Measurements from ENCODE around the gene LINGO1.
A peak's percentile ranks its signal among the peaks of the same experiment; 100 is the strongest.

Gene LINGO1

DNA sequence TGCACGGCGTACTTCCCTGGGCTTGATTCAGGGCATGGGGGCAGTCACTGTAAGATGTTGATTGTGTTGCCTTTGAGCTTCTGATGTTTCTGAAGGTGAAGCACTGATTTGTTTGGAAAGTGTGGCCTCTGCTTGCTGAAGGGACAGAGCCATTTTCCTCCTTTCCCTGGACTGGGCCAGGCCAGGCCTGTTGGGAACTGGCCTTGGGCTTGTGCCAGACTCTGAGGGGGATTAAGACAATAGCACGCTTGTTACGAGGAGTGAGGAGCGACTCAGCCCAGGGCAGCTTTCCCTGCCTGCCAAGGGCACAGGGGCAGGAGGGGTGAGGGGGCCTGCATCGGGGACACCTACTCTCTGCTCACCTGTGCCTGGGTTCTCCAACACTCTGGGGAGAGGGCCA is 42.9 kb downstream of the LINGO1 start:
- DNase-seq = no peak

DNA sequence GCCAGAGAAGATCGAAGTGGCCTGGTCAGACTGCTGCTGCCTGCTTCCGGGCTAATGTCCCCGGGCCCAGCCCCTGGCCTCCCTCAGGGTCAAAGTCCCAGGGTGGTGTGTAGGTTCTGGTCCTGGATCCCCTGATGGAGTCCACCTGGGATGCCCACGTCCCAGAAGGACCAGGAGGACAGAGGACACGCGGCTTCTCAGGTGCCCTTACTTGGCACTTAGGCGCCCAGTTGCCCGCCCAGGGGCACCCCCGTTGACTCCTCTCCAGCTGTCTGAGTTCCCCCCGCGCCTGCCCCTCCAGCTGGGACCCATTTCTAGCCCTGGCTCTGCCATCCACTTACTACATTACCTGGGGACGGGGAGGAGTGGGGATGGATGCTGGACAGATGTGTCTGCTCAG is 44.6 kb downstream of the LINGO1 start:
- no peak for DNase-seq

- DNase-seq = no peak
These were observed 48.0 kb downstream of the LINGO1 start for GRCh38 chr15:77584691-77585090.

DNA sequence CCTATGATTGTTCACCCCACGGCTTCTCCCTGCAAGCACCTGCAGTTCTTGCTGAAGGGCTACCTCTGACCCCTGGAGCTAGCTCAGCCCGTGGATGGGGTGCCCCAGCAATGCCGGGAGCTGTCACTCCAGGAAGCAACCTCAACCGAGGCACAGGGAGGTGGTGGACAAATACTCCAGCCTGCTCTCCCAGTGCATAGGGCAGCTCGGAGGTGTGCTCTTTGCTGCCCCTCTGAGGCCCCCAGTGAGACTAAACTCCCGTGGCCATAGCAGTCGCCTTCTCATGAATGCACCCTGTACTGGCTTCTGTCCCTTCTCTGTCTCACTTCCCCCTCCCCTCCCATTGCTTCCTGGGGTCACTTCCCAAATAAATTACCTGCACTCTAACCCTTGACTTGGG is 48.5 kb downstream of the LINGO1 start:
- no peak for DNase-seq

DNA sequence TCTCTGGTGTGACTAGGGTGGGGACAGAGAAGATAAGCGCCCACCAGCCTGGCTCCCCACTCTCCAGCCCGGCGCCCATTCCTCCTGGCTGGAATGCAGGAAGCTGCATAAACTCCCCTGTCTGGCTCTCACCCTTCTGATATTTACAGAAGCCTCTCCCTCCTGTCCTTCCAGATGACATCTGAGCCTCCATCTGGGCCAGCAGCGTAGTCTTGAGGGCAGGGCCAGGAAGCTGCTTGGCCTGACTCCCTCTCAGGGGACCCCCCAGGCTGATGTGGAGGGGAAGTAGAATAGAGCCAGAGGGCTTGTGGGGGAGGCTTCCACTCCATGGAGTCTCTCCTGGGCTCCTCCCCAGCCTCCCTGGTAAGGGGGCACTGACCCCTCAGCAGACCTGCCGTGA is 49.9 kb downstream of the LINGO1 start:
- DNase-seq = no peak

GRCh38 chr15:77581896-77582569 is 50.7 kb downstream of the LINGO1 start:
- DNase-seq = no peak

GRCh38 chr15:77580996-77581682 is 51.6 kb downstream of the LINGO1 start:
- DNase-seq = no peak

DNA sequence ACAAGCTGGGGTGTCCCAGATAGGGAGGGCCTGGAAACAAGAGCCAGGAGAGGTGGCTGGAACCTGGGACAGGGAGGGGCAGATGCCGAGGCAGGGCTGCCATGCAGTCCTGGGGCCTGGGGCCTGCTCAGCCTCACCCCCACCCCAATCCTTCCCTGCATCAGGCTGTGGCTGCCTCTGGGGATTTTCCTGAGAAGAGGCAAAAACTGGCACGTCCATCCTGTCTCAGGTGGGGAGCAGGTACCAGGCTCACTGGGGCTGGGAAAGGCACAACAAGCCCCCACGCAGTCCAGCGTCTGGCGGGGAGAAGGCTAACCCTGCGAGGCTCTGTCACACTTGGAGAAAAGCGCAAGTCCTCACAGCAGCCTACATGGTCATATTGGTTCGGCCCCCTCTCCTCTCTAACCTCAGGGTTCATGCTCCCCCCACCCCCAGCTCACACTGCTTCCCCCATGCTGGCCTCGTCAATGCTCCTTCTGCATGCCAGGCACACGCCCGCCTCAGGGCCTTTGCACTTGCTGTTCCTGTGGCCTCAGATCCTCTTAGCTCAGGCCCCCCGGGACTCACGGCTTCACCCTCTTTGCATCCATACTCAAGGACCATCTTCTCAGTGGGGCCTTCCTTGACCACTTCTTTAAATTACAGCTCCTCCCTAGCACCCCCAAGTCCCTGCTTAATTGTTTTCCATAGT is 53.1 kb downstream of the LINGO1 start:
- DNase-seq = no peak

DNA sequence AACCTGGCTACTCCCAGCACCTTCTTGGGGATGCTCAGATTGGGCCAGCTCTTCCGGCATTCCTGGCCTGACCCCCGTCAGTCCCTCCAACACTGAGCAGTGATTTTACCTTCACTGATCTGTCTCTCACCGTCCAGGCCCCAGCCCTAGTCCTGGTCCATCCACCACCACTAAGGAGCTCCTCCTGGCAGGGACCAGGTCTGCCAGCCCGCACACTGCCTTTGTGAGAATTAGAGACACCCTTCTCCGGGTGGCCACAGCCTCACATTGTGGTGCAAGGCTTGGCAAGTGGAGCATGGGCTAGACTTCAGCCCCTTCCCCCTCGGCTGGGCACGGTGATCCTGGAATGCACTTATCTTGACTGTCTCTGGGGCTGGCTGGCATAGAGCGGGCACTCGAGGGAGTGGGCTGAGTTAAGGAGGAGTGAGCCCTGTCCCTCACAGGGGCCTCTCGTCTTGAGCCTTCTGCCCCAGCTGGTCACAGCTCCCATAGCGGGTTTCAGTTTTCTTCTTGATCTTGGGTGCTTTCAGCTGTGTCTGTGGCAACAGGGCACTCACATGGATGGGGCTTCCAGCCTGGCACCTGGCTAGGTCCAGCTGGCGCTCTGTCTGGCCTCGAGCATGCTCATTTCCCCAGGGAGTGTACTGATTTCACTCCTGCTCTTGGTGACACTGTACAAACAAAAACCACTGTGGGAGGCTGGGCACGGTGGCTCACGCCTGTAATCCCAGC is 53.9 kb downstream of the LINGO1 start:
- no peak for DNase-seq

- no peak for DNase-seq
These were observed 55.3 kb downstream of the LINGO1 start for GRCh38 chr15:77577366-77577950.

- no peak for DNase-seq
These were observed 56.2 kb downstream of the LINGO1 start for GRCh38 chr15:77576538-77576937.

GRCh38 chr15:77575203-77575934 is 57.3 kb downstream of the LINGO1 start:
- no peak for DNase-seq

DNA sequence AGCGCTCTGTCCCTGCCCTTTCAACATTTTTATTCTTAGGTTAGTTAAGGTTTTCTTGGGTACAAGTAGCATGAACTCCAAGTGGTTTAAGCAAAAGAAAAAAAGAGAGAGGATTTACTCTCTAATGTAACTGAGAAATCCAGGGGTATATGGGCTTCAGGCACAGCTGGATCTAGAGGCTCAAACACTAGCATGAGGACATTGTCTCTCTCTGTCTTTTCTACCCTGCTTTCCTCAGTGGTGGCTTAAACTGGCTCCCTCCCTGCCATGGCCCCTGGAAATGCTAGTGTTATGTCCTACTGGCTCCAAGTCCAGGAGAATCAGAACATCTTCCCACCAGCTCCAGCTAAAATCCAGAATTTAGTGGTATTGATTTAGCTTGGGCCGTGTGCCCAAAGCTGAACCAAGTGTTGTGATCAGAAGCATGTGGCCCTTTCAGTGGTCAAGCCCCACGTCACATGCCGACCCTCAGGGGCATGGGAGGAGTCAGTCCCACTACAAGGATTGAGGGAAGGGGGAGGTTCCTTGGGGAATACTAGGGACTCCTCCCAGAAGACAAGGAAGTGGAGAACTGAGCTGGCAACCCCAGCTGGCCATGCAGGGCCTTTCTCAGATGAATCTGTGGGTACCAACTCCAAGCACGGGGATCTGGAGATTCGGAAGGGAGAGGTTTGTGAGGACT is 58.0 kb downstream of the LINGO1 start:
- DNase-seq = no peak

GRCh38 chr15:77573802-77574201 is 58.9 kb downstream of the LINGO1 start:
- DNase-seq = no peak

DNA sequence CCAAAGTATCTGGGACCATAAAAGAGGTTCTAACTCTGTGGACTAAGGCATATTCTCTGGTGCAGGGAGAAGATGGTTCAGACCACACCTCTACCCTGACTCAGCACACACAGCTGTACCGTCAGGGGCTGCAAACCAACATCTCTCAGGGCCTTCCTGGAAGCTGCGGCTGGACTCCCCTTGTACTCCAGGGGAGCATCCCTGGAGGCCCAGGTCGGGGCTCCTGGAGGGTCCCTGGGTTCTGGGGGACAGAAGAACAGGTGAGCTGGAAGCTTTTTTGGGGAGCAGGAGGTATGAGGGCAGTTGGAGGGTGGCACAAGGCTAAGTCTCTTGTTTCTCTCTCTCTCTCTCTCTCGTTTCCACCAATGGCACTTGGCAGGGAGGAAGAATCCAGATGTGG is 60.5 kb downstream of the LINGO1 start:
- DNase-seq = no peak

GRCh38 chr15:77571741-77572140 is 61.0 kb downstream of the LINGO1 start:
- DNase-seq = no peak

DNA sequence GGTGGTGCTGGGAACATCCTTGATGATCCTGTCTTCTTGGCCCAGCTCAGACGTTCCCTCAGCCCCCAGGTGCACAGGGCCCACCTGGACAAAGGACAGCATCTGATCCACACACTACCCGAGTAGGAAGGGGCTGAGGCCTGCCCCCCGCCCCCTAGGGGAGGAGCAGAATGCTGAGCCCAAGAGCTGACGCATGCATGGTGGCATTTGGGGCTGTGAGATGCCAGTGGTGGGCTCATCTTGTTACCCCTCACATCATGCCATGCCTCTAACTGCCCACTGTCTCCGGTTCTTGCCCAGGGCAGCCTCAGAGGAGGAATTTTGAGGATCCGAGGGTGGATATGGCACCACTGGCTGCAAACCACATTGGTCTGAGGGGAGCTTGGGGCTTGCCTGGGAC is 61.5 kb downstream of the LINGO1 start:
- no peak for DNase-seq

DNA sequence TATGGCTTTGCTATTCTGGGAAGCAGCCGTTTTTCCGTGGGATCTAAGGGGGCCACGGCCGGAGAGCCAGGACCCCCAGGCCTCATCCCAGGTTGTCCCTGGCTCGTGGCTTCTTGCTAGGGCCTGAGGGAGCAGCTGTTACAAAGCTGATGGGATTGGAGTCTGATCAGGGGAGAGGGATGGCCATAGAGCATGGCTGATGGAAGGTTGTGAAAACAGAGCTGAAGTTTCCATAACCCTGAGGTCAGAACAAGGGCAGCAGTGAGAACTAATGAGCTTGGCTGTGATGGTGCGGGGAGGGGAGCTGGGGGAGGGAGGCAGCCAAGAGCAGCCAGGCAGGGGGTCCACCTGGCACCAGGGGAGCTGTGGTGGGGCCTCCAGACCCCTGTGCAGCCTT is 63.0 kb downstream of the LINGO1 start:
- DNase-seq = no peak

DNA sequence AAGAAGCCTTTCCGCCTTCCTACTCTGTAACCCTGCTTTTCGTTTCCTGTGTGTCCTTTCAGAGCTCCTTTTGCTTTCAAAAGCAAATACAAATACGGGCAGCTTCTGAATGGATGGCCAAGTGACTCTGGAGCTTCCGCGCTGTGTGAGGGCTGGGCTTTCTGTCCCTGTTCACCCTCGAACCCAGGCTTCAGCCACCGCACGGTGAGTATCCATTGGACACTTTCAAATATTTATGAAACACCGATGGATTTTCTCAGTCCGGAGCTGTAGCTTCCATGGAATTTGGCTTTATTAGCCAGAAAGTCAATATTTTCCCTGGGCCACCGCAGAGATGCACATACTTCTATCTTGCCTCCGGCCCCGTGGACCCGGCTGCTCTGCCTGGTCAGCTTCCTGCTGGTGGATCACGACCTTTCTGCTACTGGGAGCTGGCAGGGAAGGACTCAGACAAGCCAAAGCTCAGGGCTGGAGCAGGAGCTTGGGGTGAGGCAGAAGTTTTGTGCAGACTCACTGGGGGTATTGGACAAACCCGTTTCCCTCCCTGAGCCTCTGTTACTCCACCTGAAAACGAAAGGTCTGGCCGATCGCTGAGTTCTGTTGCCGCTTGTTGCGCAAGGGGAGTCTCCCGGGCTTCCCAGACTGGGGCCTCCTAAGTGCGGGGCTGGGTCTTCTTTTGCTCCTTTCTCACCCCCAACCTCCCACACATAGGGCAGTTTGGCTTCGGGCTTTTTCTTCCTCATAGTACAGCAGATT is 63.6 kb downstream of the LINGO1 start:
- peak; percentile 23 for DNase-seq

DNA sequence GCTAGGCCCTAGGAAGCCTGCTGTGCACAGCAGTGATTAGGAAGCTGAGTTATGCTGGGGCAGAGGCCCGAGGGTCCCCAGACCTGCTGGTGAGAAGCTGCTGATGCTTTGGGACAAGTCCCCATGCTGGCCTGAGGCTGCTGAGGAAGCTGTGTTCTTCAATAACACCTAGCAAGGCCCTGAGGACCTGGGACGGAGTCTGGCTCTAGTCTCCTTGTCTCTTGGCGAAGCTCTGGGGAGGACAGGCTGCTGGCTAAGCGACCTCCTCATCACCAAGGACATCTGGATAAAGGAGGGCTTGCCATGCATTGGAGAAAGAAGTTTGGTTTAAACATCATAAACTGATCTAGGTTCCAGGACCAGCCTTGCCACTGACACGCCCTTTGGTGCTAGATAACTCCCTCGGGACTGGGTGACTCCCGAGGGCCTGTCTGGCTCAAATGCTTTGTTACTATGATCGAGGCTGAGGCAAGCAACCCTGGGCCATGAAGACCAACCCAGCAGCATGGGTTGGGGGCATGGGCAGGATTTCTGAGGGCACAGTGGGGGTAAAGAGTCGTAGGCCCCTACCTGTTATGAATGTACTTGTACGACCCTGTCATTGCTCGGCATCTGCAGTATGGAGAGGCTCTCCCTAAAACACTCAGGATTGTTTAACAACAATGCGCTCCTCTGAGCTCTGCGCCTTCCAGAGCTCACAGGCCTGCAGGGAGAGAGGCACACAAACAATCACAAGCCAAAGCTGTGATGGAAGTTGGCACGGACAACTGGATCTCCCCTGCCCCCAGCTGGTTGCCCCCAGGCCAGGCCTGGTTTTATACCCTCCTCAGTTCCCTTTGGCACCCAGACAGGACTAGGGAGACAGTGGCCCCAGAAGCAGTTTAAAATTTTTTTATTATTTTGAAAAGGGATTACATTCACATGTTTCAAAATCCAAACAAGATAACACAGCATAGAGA is 64.4 kb downstream of the LINGO1 start:
- no peak for DNase-seq

Data from EL (cell line).